H9 (cell line): ENCODE measurements around the gene PTK6. TPM values are rescaled to one million over a fixed set of nuclear protein-coding genes. Genes with fewer than 3 reads are reported as not detected.

ENCODE experiments used
- DNase-seq: peaks from one replicate; pipeline ENCODE4 v3.0.0-alpha.2; 2017
- H2AFZ ChIP-seq: one replicate; pipeline ENCODE4 v1.6.1; 2013; ENCODE audit warnings: mild to moderate bottlenecking, low read length, control low read depth, moderate library complexity
- H2AK5ac ChIP-seq: 2 replicates; pipeline ENCODE4 v1.6.1; 2013; ENCODE audit warnings: low read length, control low read depth, mixed read lengths; ENCODE audit not compliant: insufficient read length
- H2BK120ac ChIP-seq: one replicate; pipeline ENCODE4 v1.6.1; 2013; ENCODE audit warnings: low read depth, mild to moderate bottlenecking, low read length, control low read depth, inconsistent platforms; ENCODE audit not compliant: poor library complexity, severe bottlenecking
- H2BK12ac ChIP-seq: 2 replicates; pipeline ENCODE4 v1.6.1; 2013; ENCODE audit warnings: low read length, control low read depth, mixed read lengths, low read depth; ENCODE audit not compliant: insufficient read length
- H2BK15ac ChIP-seq: 2 replicates; pipeline ENCODE4 v1.6.1; 2013; ENCODE audit warnings: low read depth, low read length, control low read depth
- H2BK20ac ChIP-seq: one replicate; pipeline ENCODE4 v1.6.1; 2013; ENCODE audit warnings: low read depth, mild to moderate bottlenecking, low read length, control low read depth, inconsistent platforms; ENCODE audit not compliant: poor library complexity, severe bottlenecking
- H2BK5ac ChIP-seq: 2 replicates; pipeline ENCODE4 v1.6.1; 2013; ENCODE audit warnings: low read length, control low read depth, mixed read lengths; ENCODE audit not compliant: insufficient read length
- H3K14ac ChIP-seq: 2 replicates; pipeline ENCODE4 v1.6.1; 2013; ENCODE audit warnings: low read length, control low read depth; ENCODE audit not compliant: insufficient read depth
- H3K18ac ChIP-seq: 2 replicates; pipeline ENCODE4 v1.6.1; 2013; ENCODE audit warnings: low read depth, mild to moderate bottlenecking, mixed read lengths, low read length, control low read depth; ENCODE audit not compliant: insufficient read length
- H3K23ac ChIP-seq: 2 replicates; pipeline ENCODE4 v1.6.1; 2013; ENCODE audit warnings: low read length, control low read depth, mixed read lengths, low read depth; ENCODE audit not compliant: insufficient read length
- H3K23me2 ChIP-seq: 2 replicates; pipeline ENCODE4 v1.6.1; 2013; ENCODE audit warnings: low read depth, mild to moderate bottlenecking, mixed read lengths, low read length, control low read depth; ENCODE audit not compliant: insufficient read length, poor library complexity, severe bottlenecking
- H3K27ac ChIP-seq: 2 replicates; pipeline ENCODE4 v1.5.1; 2013; ENCODE audit warnings: low read length, control low read depth, mixed read lengths, low read depth; ENCODE audit not compliant: insufficient read length
- H3K27me3 ChIP-seq: 2 replicates; pipeline ENCODE4 v1.6.1; 2013; ENCODE audit warnings: low read length, control low read depth, inconsistent platforms; ENCODE audit not compliant: insufficient read depth
- H3K4ac ChIP-seq: 2 replicates; pipeline ENCODE4 v1.6.1; 2013; ENCODE audit warnings: low read depth, mild to moderate bottlenecking, control low read depth, inconsistent platforms, low read length, moderate library complexity
- H3K4me1 ChIP-seq: 2 replicates; pipeline ENCODE4 v1.6.1; 2013; ENCODE audit warnings: low read length, control low read depth, inconsistent platforms; ENCODE audit not compliant: insufficient read depth
- H3K4me2 ChIP-seq: 2 replicates; pipeline ENCODE4 v1.6.1; 2013; ENCODE audit warnings: low read length, control low read depth, mixed read lengths; ENCODE audit not compliant: insufficient read length, insufficient read depth
- H3K56ac ChIP-seq: 2 replicates; pipeline ENCODE4 v1.6.1; 2013; ENCODE audit warnings: low read depth, mild to moderate bottlenecking, mixed read lengths, low read length, control low read depth; ENCODE audit not compliant: insufficient read length
- H3K79me1 ChIP-seq: 2 replicates; pipeline ENCODE4 v1.6.1; 2013; ENCODE audit warnings: low read depth, mild to moderate bottlenecking, moderate library complexity, low read length, control low read depth, inconsistent platforms; ENCODE audit not compliant: insufficient read depth, poor library complexity, severe bottlenecking
- H3K79me2 ChIP-seq: 2 replicates; pipeline ENCODE4 v1.6.1; 2013; ENCODE audit warnings: low read length, control low read depth, inconsistent platforms; ENCODE audit not compliant: insufficient read depth
- H3K9ac ChIP-seq: 2 replicates; pipeline ENCODE4 v1.6.1; 2013; ENCODE audit warnings: low read length, control low read depth, mixed read lengths; ENCODE audit not compliant: insufficient read length; ENCODE audit errors: extremely low read depth
- H3K9me3 ChIP-seq: one replicate; pipeline ENCODE4 v1.6.1; 2013; ENCODE audit warnings: low read depth, low read length, inconsistent platforms; ENCODE audit not compliant: control insufficient read depth
- H3T11ph ChIP-seq: one replicate; pipeline ENCODE4 v1.6.1; 2013; ENCODE audit warnings: mild to moderate bottlenecking, low read length, control low read depth, inconsistent platforms
- H4K20me1 ChIP-seq: one replicate; pipeline ENCODE4 v1.6.1; 2013; ENCODE audit not compliant: control insufficient read depth, insufficient read length, insufficient read depth
- H4K5ac ChIP-seq: 2 replicates; pipeline ENCODE4 v1.6.1; 2013; ENCODE audit warnings: low read depth, mild to moderate bottlenecking, mixed read lengths, low read length, control low read depth; ENCODE audit not compliant: insufficient read length
- H4K8ac ChIP-seq: replicated peaks from 2 replicates; pipeline ENCODE4 v1.6.1; 2013; ENCODE audit warnings: low read length, control low read depth, mixed read lengths, low read depth; ENCODE audit not compliant: insufficient read length
- H4K91ac ChIP-seq: 2 replicates; pipeline ENCODE4 v1.6.1; 2013; ENCODE audit warnings: low read depth, mild to moderate bottlenecking, moderate library complexity, mixed read lengths, low read length, control low read depth; ENCODE audit not compliant: insufficient read length
- H3K27ac Mint-ChIP-seq, 3 experiments: 2 replicates in 2 of 3; 3 replicates in 1 of 3; pipeline ENCODE4 v1.8.0; 2020 to 2021; ENCODE audit warnings: mixed read lengths in 3 of 3, mild to moderate bottlenecking in 1 of 3, moderate library complexity in 1 of 3
- H3K27me3 Mint-ChIP-seq: 2 replicates; pipeline ENCODE4 v1.8.0; 2021; ENCODE audit warnings: low read depth, mild to moderate bottlenecking, moderate library complexity, mixed read lengths
- H3K36me3 Mint-ChIP-seq, 3 experiments: 2 replicates in 2 of 3; 3 replicates in 1 of 3; pipeline ENCODE4 v1.8.0; 2020 to 2021; ENCODE audit warnings: low read depth in 3 of 3, mixed read lengths in 3 of 3; ENCODE audit not compliant: insufficient read depth in 1 of 3
- H3K4me1 Mint-ChIP-seq, 2 experiments: 2 replicates each; pipeline ENCODE4 v1.8.0; 2020; ENCODE audit warnings: mixed read lengths in 2 of 2
- H3K4me3 Mint-ChIP-seq, 2 experiments: 2 replicates in 1 of 2; 3 replicates in 1 of 2; pipeline ENCODE4 v1.8.0; 2020 to 2021; ENCODE audit warnings: mild to moderate bottlenecking in 2 of 2, mixed read lengths in 2 of 2, moderate library complexity in 1 of 2
- H3K9me3 Mint-ChIP-seq, 2 experiments: 2 replicates in 1 of 2; 3 replicates in 1 of 2; pipeline ENCODE4 v1.8.0; 2020; ENCODE audit warnings: mild to moderate bottlenecking in 2 of 2, mixed read lengths in 2 of 2, moderate library complexity in 1 of 2
- WGBS: extraction: QIAGEN DNeasy Blood & Tissue Kit; methylation state at CpG from one replicate; pipeline ENCODE4 v1.1.7; 2013; ENCODE audit warnings: missing lambda C conversion rate, low lambda C conversion rate, mixed read lengths; ENCODE audit not compliant: insufficient read length; ENCODE audit errors: extremely low coverage; 5-methylcytosine and 5-hydroxymethylcytosine counted together
- total RNA-seq: library from RNA; stranded (reverse); gene quantifications from 2 replicates; pipeline ENCODE4 v1.2.1, GENCODE V29; 2021
- TF ChIP-seq, protein P1 (sequence below): fragments of 200-600 bp; sonication (generic); conservative IDR thresholded peaks from 3 replicates; pipeline ENCODE4 v1.8.0; 2021; ENCODE audit warnings: antibody characterized with exemption, mild to moderate bottlenecking

The PTK6 gene
- total RNA-seq, 1 experiment from 2014 or later: 0.46 TPM

- Histone ChIP-seq H3K9ac (no peak overlapping the region), H3K79me2 (no peaks in the 10 kb centered on the region), H3K56ac (no peak overlapping the region), H3K18ac (no peak overlapping the region), H3K4me1 (no peaks in the 10 kb centered on the region), H2BK5ac (no peak overlapping the region), H2BK120ac (no peak overlapping the region), H3K23ac (no peak overlapping the region), H2AK5ac (no peak overlapping the region), H2BK20ac (no peak overlapping the region), H3K27me3 (no peaks in the 10 kb centered on the region), H3K27ac (no peak overlapping the region), H4K8ac (no peak overlapping the region), H3K4ac (no peak overlapping the region), H3K9me3 (no peaks in the 10 kb centered on the region), H4K20me1 (no peaks in the 10 kb centered on the region), H4K91ac (no peak overlapping the region), H4K5ac (no peak overlapping the region), H2BK15ac (no peak overlapping the region), H2AFZ (no peak overlapping the region), H2BK12ac (no peak overlapping the region), H3K79me1 (no peaks in the 10 kb centered on the region), H3K23me2 (no peaks in the 10 kb centered on the region), H3T11ph (no peak overlapping the region), H3K4me2 (no peak overlapping the region), H3K14ac (no peak overlapping the region; the same call in 1 of the 2 replicates)
- TF ChIP-seq, protein P1, sequence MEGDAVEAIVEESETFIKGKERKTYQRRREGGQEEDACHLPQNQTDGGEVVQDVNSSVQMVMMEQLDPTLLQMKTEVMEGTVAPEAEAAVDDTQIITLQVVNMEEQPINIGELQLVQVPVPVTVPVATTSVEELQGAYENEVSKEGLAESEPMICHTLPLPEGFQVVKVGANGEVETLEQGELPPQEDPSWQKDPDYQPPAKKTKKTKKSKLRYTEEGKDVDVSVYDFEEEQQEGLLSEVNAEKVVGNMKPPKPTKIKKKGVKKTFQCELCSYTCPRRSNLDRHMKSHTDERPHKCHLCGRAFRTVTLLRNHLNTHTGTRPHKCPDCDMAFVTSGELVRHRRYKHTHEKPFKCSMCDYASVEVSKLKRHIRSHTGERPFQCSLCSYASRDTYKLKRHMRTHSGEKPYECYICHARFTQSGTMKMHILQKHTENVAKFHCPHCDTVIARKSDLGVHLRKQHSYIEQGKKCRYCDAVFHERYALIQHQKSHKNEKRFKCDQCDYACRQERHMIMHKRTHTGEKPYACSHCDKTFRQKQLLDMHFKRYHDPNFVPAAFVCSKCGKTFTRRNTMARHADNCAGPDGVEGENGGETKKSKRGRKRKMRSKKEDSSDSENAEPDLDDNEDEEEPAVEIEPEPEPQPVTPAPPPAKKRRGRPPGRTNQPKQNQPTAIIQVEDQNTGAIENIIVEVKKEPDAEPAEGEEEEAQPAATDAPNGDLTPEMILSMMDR: no peak
- H3K36me3 Mint-ChIP-seq: no peaks in the 10 kb centered on the region
- no peak overlapping the region for H3K27ac Mint-ChIP-seq
- H3K27me3 Mint-ChIP-seq: no peaks in the 10 kb centered on the region
- WGBS: no CpG with 5 or more reads among the region's 29 CpGs
- H3K9me3 Mint-ChIP-seq: no peaks in the 10 kb centered on the region
- no peak for DNase-seq
- peaks cover 3 to 8% of the 10 kb centered on the region in 2 experiments; a peak in 3 of 4 replicates for H3K4me1 Mint-ChIP-seq
- H3K4me3 Mint-ChIP-seq: peak overlapping the region in 1 of 2 experiments; percentile 17; a peak in 2 of 5 replicates
Observed at GRCh38 chr20:63539441-63540370, 2.5 kb upstream of the PTK6 start.
